ENCODE measurements around the gene LTBP1.

- TF ChIP-seq CTCF (optimal IDR thresholded peaks at IDR 0.05 in 1 of 3, IDR thresholded peaks at IDR 0.05 in 1 of 3, conservative IDR thresholded peaks at IDR 0.05 in 1 of 3; ENCODE audit: extremely low read depth in 1 of 3, insufficient read depth in 2 of 3, low read length in 3 of 3) (no peak), EZH2 (IDR thresholded peaks at IDR 0.05; ENCODE audit: low read length) (no peak)
These were observed 153.2 kb downstream of the LTBP1 start for GRCh38 chr2:33099989-33100388.

Measured in keratinocyte (primary cell).